ENCODE measurements around the gene WDR90. TPM values are rescaled to one million over a fixed set of nuclear protein-coding genes. Genes with fewer than 3 reads are reported as not detected.

The WDR90 gene
- total and polyA plus RNA-seq, 2 experiments from 2014 or later = 25.9 to 42.2 TPM

GRCh38 chr16:666572-666971 lies 17.4 kb downstream of the WDR90 start:
- no peak for ATAC-seq
- H3K9me3 Mint-ChIP-seq = no peaks in the 10 kb centered on the region; the same call in 2 of the 3 replicates
- H3K4me1 Mint-ChIP-seq = no peaks in the 10 kb centered on the region

DNA sequence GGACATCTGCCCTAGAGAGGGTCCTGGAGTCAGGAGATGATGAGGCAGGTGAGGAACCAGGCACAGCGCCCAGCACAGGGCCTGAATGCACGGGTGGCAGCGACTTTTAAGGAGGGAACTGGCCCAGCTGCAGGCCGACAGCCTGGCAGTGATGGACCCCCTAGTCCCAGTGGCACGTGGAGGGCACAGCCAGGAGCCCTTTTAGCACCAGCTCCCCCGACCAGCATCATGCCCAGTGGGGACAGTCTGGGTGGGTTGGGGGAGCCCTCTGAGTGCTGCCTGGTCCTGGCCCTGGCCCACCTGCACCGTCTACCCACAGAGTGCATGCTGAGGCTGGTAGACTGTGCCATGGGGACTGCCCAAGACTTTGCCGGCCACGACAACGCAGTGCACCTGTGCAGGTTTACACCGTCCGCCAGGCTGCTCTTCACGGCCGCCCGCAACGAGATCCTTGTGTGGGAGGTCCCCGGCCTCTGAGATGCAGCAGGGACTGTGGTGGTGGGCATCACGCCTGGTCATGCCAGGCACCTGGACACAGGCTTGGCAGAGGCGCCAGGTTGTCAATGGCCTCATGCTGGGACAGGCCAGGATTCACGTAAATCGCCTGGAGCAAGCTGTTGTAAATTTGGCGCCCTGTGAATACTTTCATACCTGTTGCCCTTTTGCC lies 18.1 kb downstream of the WDR90 start:
- peaks cover 11% of the 10 kb centered on the region; the same call in 1 of the 2 replicates for H3K36me3 ChIP-seq (ENCODE audit: insufficient read depth)
- no peaks in the 10 kb centered on the region for H3K27me3 ChIP-seq (ENCODE audit: insufficient read depth)
- Mint-ChIP-seq H3K4me1 (no peaks in the 10 kb centered on the region), H3K27me3 (ENCODE audit: insufficient read depth, low read depth, poor library complexity) (peaks cover 4% of the 10 kb centered on the region), H3K36me3 (ENCODE audit: low read depth) (peaks cover 23% of the 10 kb centered on the region), H3K4me3 (peak overlapping the region; percentile 71; the same call in 2 of the 3 replicates), H3K27ac (no peak overlapping the region; the same call in 1 of the 2 replicates), H3K9me3 (no peaks in the 10 kb centered on the region; the same call in 2 of the 3 replicates)
- no peak overlapping the region for H3K4me2 ChIP-seq
- no peaks in the 10 kb centered on the region; the same call in 1 of the 2 replicates for H4K20me1 ChIP-seq (replicated peaks; ENCODE audit: insufficient read depth)
- H3K9me2 ChIP-seq (ENCODE audit: insufficient read depth) = no peaks in the 10 kb centered on the region
- peaks cover 16% of the 10 kb centered on the region for H3K79me2 ChIP-seq (replicated peaks; ENCODE audit: insufficient read depth)
- H3K27ac ChIP-seq (ENCODE audit: low read depth) = 0 out of 2 replicates have a peak overlapping the region, but pooled peaks have one; percentile 45
- no peaks in the 10 kb centered on the region for H3K4me1 ChIP-seq (ENCODE audit: insufficient read depth)
- DNase-seq (ENCODE audit: low spot score) = no peak
- H3K4me3 ChIP-seq = peak overlapping the region; percentile 91; the same call in 1 of the 2 replicates
- peaks cover 6% of the 10 kb centered on the region; the same call in 1 of the 2 replicates for H3F3A ChIP-seq (replicated peaks; ENCODE audit: low read depth)
- no peak for ATAC-seq
- no peak overlapping the region for H2AFZ ChIP-seq
- TF ChIP-seq POLR2AphosphoS5 (IDR thresholded peaks at IDR 0.05; ENCODE audit: low read depth) (no peak), NANOG (IDR thresholded peaks at IDR 0.05; ENCODE audit: borderline replicate concordance) (no peak), JUNB (IDR thresholded peaks at IDR 0.05; ENCODE audit: unreplicated experiment) (no peak), CREB1 (CRISPR knock-in tag; IDR thresholded peaks at IDR 0.05; ENCODE audit: low read depth) (no peak), EZH2phosphoT487 (IDR thresholded peaks at IDR 0.05; ENCODE audit: unreplicated experiment) (no peak), EZH2 (IDR thresholded peaks at IDR 0.05; ENCODE audit: low read depth, unreplicated experiment) (no peak), ZNF331 (CRISPR knock-in tag; IDR thresholded peaks at IDR 0.05; ENCODE audit: low read depth) (no peak), ZNF462 (CRISPR knock-in tag; IDR thresholded peaks at IDR 0.05) (no peak)

More at GRCh38 chr16:666572-666971, 17.4 kb downstream of the WDR90 start:
- no peak for DNase-seq (ENCODE audit: low spot score)
- H3K4me1 ChIP-seq (ENCODE audit: insufficient read depth) = no peaks in the 10 kb centered on the region
- TF ChIP-seq NANOG (IDR thresholded peaks at IDR 0.05; ENCODE audit: borderline replicate concordance) (no peak), EZH2 (IDR thresholded peaks at IDR 0.05; ENCODE audit: low read depth, unreplicated experiment) (no peak), ETS1 (IDR thresholded peaks at IDR 0.05) (no peak), EZH2phosphoT487 (IDR thresholded peaks at IDR 0.05; ENCODE audit: unreplicated experiment) (no peak)
- H3K36me3 ChIP-seq (ENCODE audit: insufficient read depth) = peaks cover 11% of the 10 kb centered on the region; the same call in 1 of the 2 replicates
- H3K27me3 ChIP-seq (ENCODE audit: insufficient read depth) = no peaks in the 10 kb centered on the region
- H3K9me2 ChIP-seq (ENCODE audit: insufficient read depth) = no peaks in the 10 kb centered on the region
- H3F3A ChIP-seq (replicated peaks; ENCODE audit: low read depth) = peaks cover 6% of the 10 kb centered on the region; the same call in 1 of the 2 replicates
- peaks cover 16% of the 10 kb centered on the region for H3K79me2 ChIP-seq (replicated peaks; ENCODE audit: insufficient read depth)
- no peak overlapping the region for H3K4me3 ChIP-seq
- peaks cover 4% of the 10 kb centered on the region for H3K27me3 Mint-ChIP-seq (ENCODE audit: insufficient read depth, low read depth, poor library complexity)
- H3K4me3 Mint-ChIP-seq = no peak overlapping the region
- no peaks in the 10 kb centered on the region; the same call in 1 of the 2 replicates for H4K20me1 ChIP-seq (replicated peaks; ENCODE audit: insufficient read depth)
- H3K4me2 ChIP-seq = no peak overlapping the region
- H3K27ac Mint-ChIP-seq = no peak overlapping the region
- H3K27ac ChIP-seq (ENCODE audit: low read depth) = no peak overlapping the region
- H2AFZ ChIP-seq = no peak overlapping the region
- H3K36me3 Mint-ChIP-seq (ENCODE audit: low read depth) = peaks cover 23% of the 10 kb centered on the region
